ENCODE measurements around the gene PRRC2C.
"Not testable (repeated sequence)": the region's sequence is repeated elsewhere in the genome, so short reads cannot be mapped to it uniquely, and the experiment has no call there.

The PRRC2C gene

GRCh38 chr1:171585715-171586114 lies 100.4 kb downstream of the PRRC2C start:
- DNase-seq (ENCODE audit: low read depth), result no peak

GRCh38 chr1:171588230-171588629 lies 102.9 kb downstream of the PRRC2C start:
- DNase-seq (ENCODE audit: low read depth), result no peak

- DNase-seq (ENCODE audit: low read depth), result no peak
These were observed 104.7 kb downstream of the PRRC2C start for GRCh38 chr1:171590022-171590421.

- DNase-seq (ENCODE audit: low read depth), result no peak
These were observed 110.0 kb downstream of the PRRC2C start for GRCh38 chr1:171595324-171595723.

GRCh38 chr1:171596119-171596518 lies 110.8 kb downstream of the PRRC2C start:
- no peak for DNase-seq (ENCODE audit: low read depth)

GRCh38 chr1:171596705-171597104 lies 111.4 kb downstream of the PRRC2C start:
- no peak for DNase-seq (ENCODE audit: low read depth)

- no peak for DNase-seq (ENCODE audit: low read depth)
These were observed 111.9 kb downstream of the PRRC2C start for GRCh38 chr1:171597203-171597602.

- DNase-seq (ENCODE audit: low read depth), result not testable (repeated sequence)
These were observed 115.0 kb downstream of the PRRC2C start for GRCh38 chr1:171600310-171600709.

- no peak for DNase-seq (ENCODE audit: low read depth)
These were observed 115.5 kb downstream of the PRRC2C start for GRCh38 chr1:171600862-171601261.

GRCh38 chr1:171603042-171603441 lies 117.7 kb downstream of the PRRC2C start:
- not testable (repeated sequence) for DNase-seq (ENCODE audit: low read depth)

- DNase-seq (ENCODE audit: low read depth), result no peak
These were observed 121.1 kb downstream of the PRRC2C start for GRCh38 chr1:171606402-171606941.

- DNase-seq (ENCODE audit: low read depth), result no peak
These were observed 125.1 kb downstream of the PRRC2C start for GRCh38 chr1:171610385-171610784.

GRCh38 chr1:171611306-171611705 lies 126.0 kb downstream of the PRRC2C start:
- DNase-seq (ENCODE audit: low read depth), result no peak

GRCh38 chr1:171613282-171613681 lies 128.0 kb downstream of the PRRC2C start:
- no peak for DNase-seq (ENCODE audit: low read depth)

GRCh38 chr1:171615122-171615906 lies 130.0 kb downstream of the PRRC2C start:
- DNase-seq (ENCODE audit: low read depth), result not testable (repeated sequence)

- no peak for DNase-seq (ENCODE audit: low read depth)
These were observed 131.3 kb downstream of the PRRC2C start for GRCh38 chr1:171616586-171616985.

GRCh38 chr1:171622152-171622462 lies 136.8 kb downstream of the PRRC2C start, which contains the start of gene MYOCOS:
MYOCOS (plus strand) TSS chr1:171622243; CDS start chr1:171623884, 1,641 bp downstream.
- no peak for DNase-seq (ENCODE audit: low read depth)

- no peak for DNase-seq (ENCODE audit: low read depth)
These were observed 138.5 kb downstream of the PRRC2C start for GRCh38 chr1:171623651-171624331.

GRCh38 chr1:171625225-171625624 lies 139.9 kb downstream of the PRRC2C start:
- no peak for DNase-seq (ENCODE audit: low read depth)

GRCh38 chr1:171627020-171627419 lies 141.7 kb downstream of the PRRC2C start:
- no peak for DNase-seq (ENCODE audit: low read depth)

GRCh38 chr1:171628225-171628624 lies 142.9 kb downstream of the PRRC2C start:
- no peak for DNase-seq (ENCODE audit: low read depth)

- DNase-seq (ENCODE audit: low read depth), result no peak
These were observed 150.3 kb downstream of the PRRC2C start for GRCh38 chr1:171635661-171636060.

GRCh38 chr1:171636141-171636540 lies 150.8 kb downstream of the PRRC2C start:
- no peak for DNase-seq (ENCODE audit: low read depth)
